Vagina (tissue), 2 donors: ENCODE measurements around the gene GPR142. TPM values are rescaled to one million over a fixed set of nuclear protein-coding genes. Genes with fewer than 3 reads are reported as not detected.
"Not testable (repeated sequence)": the region's sequence is repeated elsewhere in the genome, so short reads cannot be mapped to it uniquely, and the experiment has no call there.

ENCODE experiments used
- DNase-seq, 2 donors: peaks; one replicate each; pipeline ENCODE4 v3.0.0-alpha.2; 2017; ENCODE audit errors: extremely low spot score in 2 of 2
- H3K27ac ChIP-seq: fragments of 200-600 bp; sonication (generic); one replicate; pipeline ENCODE4 v1.5.1; 2019
- H3K27me3 ChIP-seq: fragments of 200-600 bp; sonication (generic); one replicate; pipeline ENCODE4 v1.5.1; 2019
- H3K36me3 ChIP-seq, 2 donors: fragments of 200-600 bp; sonication (generic); one replicate each; pipeline ENCODE4 v1.5.1; 2017 to 2019
- H3K4me1 ChIP-seq: fragments of 200-600 bp; sonication (generic); one replicate; pipeline ENCODE4 v1.5.1; 2019
- H3K4me3 ChIP-seq, 2 donors: fragments of 200-600 bp; sonication (generic); 1 replicate in 1 of 2; 2 replicates in 1 of 2; pipeline ENCODE4 v1.5.1; 2016 to 2019
- H3K9me3 ChIP-seq: fragments of 200-600 bp; sonication (generic); one replicate; pipeline ENCODE4 v1.5.1; 2019
- POLR2A ChIP-seq, 2 donors: fragments of 450-650 bp; IDR thresholded peaks; one replicate each; pipeline ENCODE4 v1.6.1; 2017; ENCODE audit warnings: antibody characterized with exemption in 2 of 2, mild to moderate bottlenecking in 2 of 2, moderate library complexity in 2 of 2
- POLR2AphosphoS5 ChIP-seq, 2 donors: sonication (generic); formaldehyde crosslinking; IDR thresholded peaks; one replicate each; pipeline ENCODE4 v1.9.0; 2017; ENCODE audit warnings: antibody characterized with exemption in 2 of 2, mild to moderate bottlenecking in 2 of 2, low read depth in 1 of 2; ENCODE audit not compliant: insufficient read depth in 1 of 2
- intact Hi-C: fragments of 100-400 bp; cut with DNase I; formaldehyde crosslinking; loops from one replicate; pipeline ENCODE4 v1.15.1; 2023
- total RNA-seq: library from RNA; depleted of rRNA; stranded (reverse); fragments of >200 nt; gene quantifications from one replicate; pipeline ENCODE4 v1.2.3, GENCODE V29; 2016
- TF ChIP-seq, protein P1 (sequence below), 3 experiments: fragments of 450-650 bp in 2 of 3; fragments of 200-600 bp in 1 of 3; sonication (generic) in 1 of 3; IDR thresholded peaks; one replicate each; pipeline ENCODE4 v1.5.1; 2017 to 2019; ENCODE audit warnings: antibody characterized with exemption in 3 of 3, mild to moderate bottlenecking in 2 of 3, moderate library complexity in 2 of 3

Gene GPR142
- total RNA-seq, 1 donor from 2014 or later: 0.98 TPM

DNA sequence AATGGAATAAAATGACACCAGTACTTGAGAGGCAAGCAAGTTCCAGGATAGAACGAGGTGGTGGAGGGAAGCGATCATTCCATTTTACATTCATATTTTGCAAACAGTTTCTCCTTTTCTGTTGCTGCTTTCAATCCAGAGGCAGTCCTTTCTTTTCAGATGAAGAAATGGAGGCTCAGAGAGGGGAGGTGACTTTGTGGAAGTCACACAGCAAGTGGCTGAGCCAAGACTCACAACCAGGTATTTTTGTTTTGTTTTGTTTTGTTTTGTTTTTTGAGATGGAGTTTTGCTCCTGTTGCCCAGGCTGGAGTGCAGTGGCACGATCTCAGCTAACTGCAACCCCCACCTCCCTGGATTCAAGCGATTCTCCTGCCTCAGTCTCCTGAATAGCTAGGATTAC lies 29.3 kb downstream of the GPR142 start:
- Histone ChIP-seq H3K36me3 (no peaks in the 10 kb centered on the region), H3K9me3 (no peaks in the 10 kb centered on the region), H3K27me3 (no peaks in the 10 kb centered on the region), H3K4me1 (no peaks in the 10 kb centered on the region), H3K27ac (no peak overlapping the region), H3K4me3 (no peak overlapping the region)
- TF ChIP-seq POLR2AphosphoS5 (IDR thresholded peaks at IDR 0.05; ENCODE audit: insufficient read depth in 1 of 2, low read depth in 1 of 2): no peak
- intact Hi-C loops: no loop called here
- no peak for DNase-seq

GRCh38 chr17:74402048-74402447 lies 34.7 kb downstream of the GPR142 start:
- DNase-seq: no peak
- H3K27me3 ChIP-seq: no peaks in the 10 kb centered on the region

DNA sequence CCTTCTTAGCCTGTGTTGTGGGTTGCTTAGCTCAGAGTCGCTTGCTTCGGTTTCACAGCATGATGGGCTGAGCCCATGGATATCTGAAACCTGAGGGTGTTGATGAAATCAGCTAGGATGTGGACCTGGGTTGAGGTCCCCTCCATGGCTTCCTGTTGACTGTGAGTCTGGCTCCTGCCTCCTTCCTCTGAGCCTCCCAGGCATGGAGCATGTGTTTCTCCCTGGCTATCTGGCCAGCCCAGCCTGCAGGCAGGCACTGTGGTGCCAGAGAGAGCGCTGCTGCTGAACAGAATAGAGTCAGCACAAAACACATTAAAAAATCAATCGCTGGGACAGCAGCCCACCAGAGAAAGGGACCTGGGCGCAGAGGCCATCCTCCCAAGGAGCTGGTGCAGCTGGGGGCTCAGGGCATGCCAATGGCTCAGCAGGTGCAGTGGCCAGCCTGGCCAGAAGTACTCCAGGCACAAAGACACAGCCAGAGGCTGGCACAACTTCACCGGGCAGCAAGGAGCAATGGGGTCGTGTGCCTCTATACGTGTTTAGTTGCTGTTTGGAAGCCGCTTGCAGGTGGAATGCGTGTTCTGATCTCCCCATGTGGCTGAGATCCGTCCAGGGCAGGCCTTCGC lies 36.3 kb downstream of the GPR142 start:
- Histone ChIP-seq H3K27ac (no peak overlapping the region), H3K36me3 (no peaks in the 10 kb centered on the region), H3K4me1 (no peaks in the 10 kb centered on the region), H3K9me3 (no peaks in the 10 kb centered on the region), H3K4me3 (no peak overlapping the region), H3K27me3 (no peaks in the 10 kb centered on the region)
- DNase-seq: no peak
- intact Hi-C loops: no loop called here
- TF ChIP-seq POLR2A (IDR thresholded peaks at IDR 0.05): no peak
- TF ChIP-seq, protein P1, sequence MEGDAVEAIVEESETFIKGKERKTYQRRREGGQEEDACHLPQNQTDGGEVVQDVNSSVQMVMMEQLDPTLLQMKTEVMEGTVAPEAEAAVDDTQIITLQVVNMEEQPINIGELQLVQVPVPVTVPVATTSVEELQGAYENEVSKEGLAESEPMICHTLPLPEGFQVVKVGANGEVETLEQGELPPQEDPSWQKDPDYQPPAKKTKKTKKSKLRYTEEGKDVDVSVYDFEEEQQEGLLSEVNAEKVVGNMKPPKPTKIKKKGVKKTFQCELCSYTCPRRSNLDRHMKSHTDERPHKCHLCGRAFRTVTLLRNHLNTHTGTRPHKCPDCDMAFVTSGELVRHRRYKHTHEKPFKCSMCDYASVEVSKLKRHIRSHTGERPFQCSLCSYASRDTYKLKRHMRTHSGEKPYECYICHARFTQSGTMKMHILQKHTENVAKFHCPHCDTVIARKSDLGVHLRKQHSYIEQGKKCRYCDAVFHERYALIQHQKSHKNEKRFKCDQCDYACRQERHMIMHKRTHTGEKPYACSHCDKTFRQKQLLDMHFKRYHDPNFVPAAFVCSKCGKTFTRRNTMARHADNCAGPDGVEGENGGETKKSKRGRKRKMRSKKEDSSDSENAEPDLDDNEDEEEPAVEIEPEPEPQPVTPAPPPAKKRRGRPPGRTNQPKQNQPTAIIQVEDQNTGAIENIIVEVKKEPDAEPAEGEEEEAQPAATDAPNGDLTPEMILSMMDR (IDR thresholded peaks at IDR 0.05): no peak
- TF ChIP-seq POLR2AphosphoS5 (IDR thresholded peaks at IDR 0.05; ENCODE audit: insufficient read depth in 1 of 2, low read depth in 1 of 2): no peak

More at GRCh38 chr17:74402048-74402447, 34.7 kb downstream of the GPR142 start:
- TF ChIP-seq POLR2A (IDR thresholded peaks at IDR 0.05): no peak
- TF ChIP-seq POLR2AphosphoS5 (IDR thresholded peaks at IDR 0.05; ENCODE audit: insufficient read depth in 1 of 2, low read depth in 1 of 2): no peak
- TF ChIP-seq, protein P1 (IDR thresholded peaks at IDR 0.05): no peak
- no peaks in the 10 kb centered on the region for H3K9me3 ChIP-seq
- no peaks in the 10 kb centered on the region for H3K36me3 ChIP-seq
- H3K4me1 ChIP-seq: no peaks in the 10 kb centered on the region
- intact Hi-C loops: no loop called here
- H3K4me3 ChIP-seq: no peak overlapping the region
- H3K27ac ChIP-seq: no peak overlapping the region

DNA sequence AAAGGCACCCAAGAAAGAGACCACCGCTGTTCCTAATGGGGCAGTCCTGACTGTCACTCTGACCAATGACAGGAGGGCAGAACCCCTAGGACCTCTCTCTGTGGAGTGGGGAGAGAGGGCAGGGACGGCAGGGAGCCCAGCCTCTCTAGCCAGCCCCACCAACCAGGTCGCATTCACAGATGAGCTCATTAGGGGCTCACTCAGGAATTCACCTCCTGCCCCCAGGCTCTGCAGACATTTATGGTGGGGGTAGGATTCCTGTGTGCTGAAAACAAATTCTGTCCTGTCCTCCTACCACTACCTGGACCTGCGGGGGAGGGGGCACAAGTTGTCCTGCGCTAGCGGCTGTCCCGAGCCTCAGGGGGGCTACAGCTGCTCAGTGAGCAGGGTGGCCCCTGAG lies 36.9 kb downstream of the GPR142 start:
- intact Hi-C loops: no loop called here
- Histone ChIP-seq H3K4me3 (no peak overlapping the region), H3K4me1 (no peaks in the 10 kb centered on the region), H3K27me3 (no peaks in the 10 kb centered on the region), H3K9me3 (no peaks in the 10 kb centered on the region), H3K36me3 (no peaks in the 10 kb centered on the region), H3K27ac (no peak overlapping the region)
- DNase-seq: no peak
- no peak for TF ChIP-seq POLR2A (IDR thresholded peaks at IDR 0.05)
- TF ChIP-seq, protein P1 (IDR thresholded peaks at IDR 0.05): no peak
- TF ChIP-seq POLR2AphosphoS5 (IDR thresholded peaks at IDR 0.05; ENCODE audit: insufficient read depth in 1 of 2, low read depth in 1 of 2): no peak

- Histone ChIP-seq H3K36me3 (no peaks in the 10 kb centered on the region), H3K9me3 (no peaks in the 10 kb centered on the region), H3K27ac (no peak overlapping the region), H3K27me3 (no peaks in the 10 kb centered on the region), H3K4me3 (no peak overlapping the region), H3K4me1 (no peaks in the 10 kb centered on the region)
- DNase-seq: no peak
- intact Hi-C loops: no loop called here
- TF ChIP-seq, protein P1 (IDR thresholded peaks at IDR 0.05): no peak
- TF ChIP-seq POLR2AphosphoS5 (IDR thresholded peaks at IDR 0.05; ENCODE audit: insufficient read depth in 1 of 2, low read depth in 1 of 2) (no peak), POLR2A (IDR thresholded peaks at IDR 0.05) (no peak)
Observed at GRCh38 chr17:74404789-74405188, 37.5 kb downstream of the GPR142 start.

DNA sequence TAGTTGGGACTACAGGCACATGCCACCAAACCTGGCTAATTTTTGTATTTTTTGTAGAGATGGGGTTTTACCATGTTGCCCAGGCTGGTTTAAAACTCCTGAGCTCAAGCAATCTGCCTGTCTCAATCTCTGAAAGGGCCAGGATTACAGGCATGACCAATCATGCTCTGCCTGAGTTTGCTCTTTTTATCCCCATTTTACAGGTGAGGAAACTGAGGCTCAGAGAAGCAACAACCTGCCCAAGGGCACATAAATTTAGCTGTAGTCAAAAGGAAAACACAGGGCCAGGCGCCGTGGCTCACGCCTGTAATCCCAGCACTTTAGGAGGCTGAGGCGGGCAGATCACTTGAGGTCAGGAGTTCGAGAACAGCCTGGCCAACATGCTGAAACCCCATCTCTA lies 38.0 kb downstream of the GPR142 start:
- H3K27me3 ChIP-seq, intact Hi-C loops, H3K9me3 ChIP-seq, H3K36me3 ChIP-seq, H3K27ac ChIP-seq, H3K4me3 ChIP-seq, DNase-seq, H3K4me1 ChIP-seq: not testable (repeated sequence)
